GM12878 (cell line): Measurements from ENCODE around the gene PRSS50. TPM values are rescaled to one million over a fixed set of nuclear protein-coding genes. Genes with fewer than 3 reads are reported as not detected.

ENCODE experiments used
- ATAC-seq: fragments of 200-7000 bp; cut with Tn5 transposase; 3 replicates; pipeline ENCODE4 v1.9.1; 2020; ENCODE audit warnings: mild to moderate bottlenecking, moderate library complexity
- BruUV-seq: library from RNA; stranded (reverse); fragments of 400-500 nt; replicated peaks from 2 replicates; lab custom pipeline; 2021; lab: Mats Ljungman, UMichigan
- CTCF ChIA-PET: fragments of 300-600 bp; sonication (Branson Sonifier 250); formaldehyde crosslinking; extraction: SDS; loops from one replicate; lab custom pipeline; 2021; ENCODE audit warnings: inconsistent platforms; lab: Yijun Ruan, JAX
- POLR2A ChIA-PET: fragments of 350-600 bp; formaldehyde crosslinking; extraction: SDS; loops from one replicate; lab custom pipeline; 2021; ENCODE audit warnings: inconsistent platforms; lab: Charles Lee
- RAD21 ChIA-PET: fragments of 300-600 bp; sonication (Branson Sonifier 250); formaldehyde crosslinking; loops from one replicate; lab custom pipeline; 2023; ENCODE audit warnings: antibody characterized with exemption; ENCODE audit not compliant: unreplicated experiment; lab: Charles Lee
- SMC1A ChIA-PET: fragments of 300-600 bp; sonication (Branson Sonifier 250); formaldehyde crosslinking; loops from one replicate; lab custom pipeline; 2023; ENCODE audit not compliant: unreplicated experiment, uncharacterized antibody; lab: Charles Lee
- DNase-seq: peaks from one replicate; pipeline ENCODE4 v3.0.0-alpha.2; 2011; ENCODE audit warnings: low read depth, low spot score
- FAIRE-seq: peaks from 3 replicates; lab custom pipeline; 2011; peaks lifted over from hg19 to GRCh38; lab: Jason Lieb, UNC
- H2AFZ ChIP-seq: 2 replicates; pipeline ENCODE4 v1.6.0; 2011; ENCODE audit warnings: low read depth, low read length, control low read depth; ENCODE audit not compliant: control insufficient read depth
- H3K27ac ChIP-seq: 2 replicates; pipeline ENCODE4 v1.5.1; 2011; ENCODE audit warnings: control low read depth; ENCODE audit not compliant: control insufficient read depth, insufficient read depth
- H3K27me3 ChIP-seq, 2 experiments: replicated peaks in 1 of 2; 2 replicates each; pipeline versions ENCODE4 v1.6.0 to v1.6.1; 2011; ENCODE audit warnings: low read length in 1 of 2; ENCODE audit not compliant: control insufficient read depth in 2 of 2, insufficient read depth in 2 of 2
- H3K36me3 ChIP-seq, 2 experiments: 2 replicates each; pipeline ENCODE4 v1.5.1; 2011; ENCODE audit warnings: low read length in 1 of 2; ENCODE audit not compliant: control insufficient read depth in 2 of 2, insufficient read depth in 2 of 2
- H3K4me1 ChIP-seq: 2 replicates; pipeline ENCODE4 v1.6.1; 2011; ENCODE audit warnings: mild to moderate bottlenecking, low read length, moderate library complexity, mixed read lengths; ENCODE audit not compliant: control insufficient read depth, insufficient read depth
- H3K4me2 ChIP-seq: 2 replicates; pipeline ENCODE4 v1.6.0; 2011; ENCODE audit warnings: control low read depth; ENCODE audit not compliant: control insufficient read depth, insufficient read depth
- H3K4me3 ChIP-seq: fragments of 200-600 bp; sonication (generic); 2 replicates; pipeline ENCODE4 v1.5.1; 2016
- H3K79me2 ChIP-seq: 2 replicates; pipeline ENCODE4 v1.6.0; 2011; ENCODE audit warnings: low read length; ENCODE audit not compliant: control insufficient read depth, insufficient read depth
- H3K9ac ChIP-seq: 2 replicates; pipeline ENCODE4 v1.8.0; 2011; ENCODE audit warnings: low read length, control low read depth, mixed read lengths; ENCODE audit not compliant: control insufficient read depth, insufficient read depth
- H3K9me3 ChIP-seq: replicated peaks from 3 replicates; pipeline ENCODE4 v1.5.1; 2011; ENCODE audit warnings: mild to moderate bottlenecking, low read length; ENCODE audit not compliant: control insufficient read depth, insufficient read depth
- H4K20me1 ChIP-seq: 2 replicates; pipeline ENCODE4 v1.6.0; 2011; ENCODE audit not compliant: control insufficient read depth, insufficient read depth
- CHD1 ChIP-seq: IDR thresholded peaks from 2 replicates; pipeline ENCODE4 v1.6.1; 2012; ENCODE audit warnings: low read depth, low read length, improper control_type of control experiment
- EED ChIP-seq: sonication (generic); IDR thresholded peaks from 2 replicates; pipeline ENCODE4 v1.6.1; 2016; ENCODE audit warnings: antibody characterized with exemption, low read depth
- EGR1 ChIP-seq, 2 experiments: IDR thresholded peaks; 1 replicate in 1 of 2; 2 replicates in 1 of 2; pipeline ENCODE4 v1.6.1; 2011 to 2012; ENCODE audit warnings: low read depth in 2 of 2, low read length in 2 of 2, borderline replicate concordance in 1 of 2, mild to moderate bottlenecking in 1 of 2, moderate library complexity in 1 of 2
- ESRRA ChIP-seq: IDR thresholded peaks from 2 replicates; pipeline ENCODE4 v1.6.1; 2012; ENCODE audit warnings: mild to moderate bottlenecking, low read length, improper control_type of control experiment
- FOS ChIP-seq: IDR thresholded peaks from 3 replicates; pipeline ENCODE4 v1.6.1; 2011; ENCODE audit warnings: borderline replicate concordance; ENCODE audit not compliant: insufficient read length; ENCODE audit errors: extremely low read depth
- IKZF1 ChIP-seq: fragments of 450-650 bp; conservative IDR thresholded peaks from 2 replicates; pipeline ENCODE4 v1.6.1; 2017; ENCODE audit warnings: antibody characterized with exemption, mild to moderate bottlenecking
- JUNB ChIP-seq: IDR thresholded peaks from 2 replicates; pipeline ENCODE4 v1.6.1; 2016; ENCODE audit warnings: antibody characterized with exemption, mild to moderate bottlenecking
- MTA3 ChIP-seq: IDR thresholded peaks from 2 replicates; pipeline ENCODE4 v1.6.1; 2012; ENCODE audit warnings: low read length, inconsistent platforms, borderline replicate concordance
- MYB ChIP-seq: fragments of 150-350 bp; IDR thresholded peaks from 2 replicates; pipeline ENCODE4 v1.6.1; 2014; ENCODE audit warnings: mild to moderate bottlenecking, low read depth, low read length, borderline replicate concordance
- PML ChIP-seq: IDR thresholded peaks from 2 replicates; pipeline ENCODE4 v1.6.1; 2012; ENCODE audit warnings: low read length, inconsistent platforms
- RELB ChIP-seq: fragments of 450-650 bp; IDR thresholded peaks from 2 replicates; pipeline ENCODE4 v1.6.1; 2017; ENCODE audit warnings: low read depth, mild to moderate bottlenecking, moderate library complexity
- SUPT20H ChIP-seq: IDR thresholded peaks from 2 replicates; pipeline ENCODE4 v1.6.1; 2011; ENCODE audit warnings: low read depth, mild to moderate bottlenecking, low read length, moderate library complexity, borderline replicate concordance; ENCODE audit not compliant: control insufficient read depth
- WGBS: methylation state at CpG from one replicate; pipeline ENCODE4 v1.1.6; 2016; ENCODE audit warnings: low lambda C conversion rate; ENCODE audit not compliant: insufficient replicate concordance, insufficient coverage; ENCODE audit errors: missing lambda C conversion rate; 5-methylcytosine and 5-hydroxymethylcytosine counted together
- in situ Hi-C: fragments of 300-500 bp; cut with MboI; formaldehyde crosslinking; loops from 9 replicates; pipeline ENCODE4 v1.14.3; 2018; ENCODE audit warnings: mixed read lengths
- intact Hi-C: fragments of 100-400 bp; cut with micrococcal nuclease; formaldehyde crosslinking; loops from one replicate; pipeline ENCODE4 v1.14.2; 2022; ENCODE audit not compliant: unreplicated experiment
- polyA plus RNA-seq, 11 experiments: library from polyadenylated mRNA; depleted of rRNA in 4 of 11; unstranded in 6 of 11; stranded (reverse) in 5 of 11; fragments of >200 nt; fragmentation: Nextera tagmentation in 4 of 11; fragmentation: Illumina TruSeq in 1 of 11; extraction: Ambion mirVana in 4 of 11; extraction: Trizol in 1 of 11; gene quantifications; 1 replicate in 1 of 11; 2 replicates in 10 of 11; pipeline versions ENCODE4 v1.2.1 to v1.2.3, GENCODE V29; 2011 to 2016; ENCODE audit warnings: inconsistent platforms in 2 of 11, missing spikeins in 2 of 11, low read depth in 1 of 11
- total RNA-seq, 4 experiments: library from RNA; depleted of rRNA in 3 of 4; stranded (reverse); fragments of >200 nt in 3 of 4; fragmentation: Illumina TruSeq in 1 of 4; extraction: Trizol in 1 of 4; gene quantifications; 2 replicates each; pipeline versions ENCODE4 v1.2.1 to v1.2.3, GENCODE V29; 2013 to 2021

Gene PRSS50
- total and polyA plus RNA-seq, 10 of the 15 experiments (the other 5 are each of a cell fraction or from before 2014, with no cell fraction given), result 0.05 TPM; not detected in 9

DNA sequence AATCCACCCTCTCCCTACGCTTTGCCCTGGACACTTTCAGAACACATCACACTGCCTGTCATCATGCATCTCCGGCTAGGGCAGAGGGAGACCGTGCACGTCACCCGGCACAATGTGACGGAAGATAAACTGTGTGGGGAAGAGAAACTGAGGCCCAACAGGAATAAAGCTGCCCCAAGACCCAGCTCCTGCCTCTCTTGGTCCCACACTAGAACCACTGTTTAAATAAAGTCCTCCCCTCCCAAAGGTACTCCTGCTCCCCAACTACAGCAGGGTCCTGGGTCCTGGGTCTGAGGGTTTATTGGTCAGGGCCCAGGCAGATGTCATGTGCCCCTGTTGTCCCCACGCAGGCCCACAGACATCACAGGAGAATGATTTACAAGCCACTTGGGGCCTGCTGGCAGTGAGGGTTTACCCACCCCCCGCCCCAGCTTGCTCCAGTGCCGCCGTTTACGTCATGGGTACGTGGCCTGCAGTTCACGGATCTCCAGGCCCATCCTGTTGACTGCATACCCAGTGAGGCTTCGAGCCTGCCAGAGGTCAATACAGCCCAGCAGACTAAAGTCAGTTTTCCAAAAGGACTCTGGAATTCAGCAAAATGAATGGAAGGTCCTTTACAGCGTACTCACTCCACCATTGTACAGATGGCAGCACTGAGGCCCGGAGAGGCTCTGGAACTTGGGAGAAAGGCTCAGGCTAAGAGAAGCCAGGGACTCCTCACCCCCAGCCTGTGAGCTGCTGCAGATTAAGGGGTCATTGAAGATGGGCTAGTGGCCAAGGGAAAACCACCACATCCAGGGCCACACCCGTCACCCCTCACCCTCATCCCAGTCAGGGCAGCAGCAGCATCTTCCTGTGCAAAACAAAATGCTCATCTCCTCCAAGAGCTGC is 47.4 kb downstream of the PRSS50 start:
- in situ Hi-C loops (no loop called here), intact Hi-C loops (no loop called here)
- Histone ChIP-seq H3K4me1 (no peaks in the 10 kb centered on the region), H3K27me3 (peaks cover 0 to 1% of the 10 kb centered on the region in 2 experiments; a peak in 1 of 4 replicates), H3K36me3 (no peaks in the 10 kb centered on the region), H3K4me3 (no peak overlapping the region), H3K27ac (no peak overlapping the region), H3K79me2 (no peaks in the 10 kb centered on the region), H3K9me3 (no peaks in the 10 kb centered on the region), H3K9ac (no peak overlapping the region), H3K4me2 (no peak overlapping the region), H2AFZ (no peak overlapping the region), H4K20me1 (no peaks in the 10 kb centered on the region)
- no peak for ATAC-seq
- ChIA-PET RAD21 (no interaction called here), SMC1A (no interaction called here), POLR2A (no interaction called here), CTCF (interaction anchor here (0.5 to 1.2 kb wide), 4 partner anchors 10 to 230 kb away, joined by 3 read pairs; no protein-coding TSS in a partner anchor)
- no peak for FAIRE-seq
- no peak for TF ChIP-seq EED
- no peak for TF ChIP-seq FOS
- 43% methylated on average over 17 of the region's 17 CpGs for WGBS
- no TSS peak for BruUV-seq
- no peak for DNase-seq

- DNase-seq (no peak), FAIRE-seq (no peak), ATAC-seq (no peak)
- no peak overlapping the region for H2AFZ ChIP-seq
- 33% methylated on average over 9 of the region's 9 CpGs for WGBS
- H3K27ac ChIP-seq, result no peak overlapping the region
- RAD21 ChIA-PET, result no interaction called here
- CTCF ChIA-PET, result no interaction called here
- SMC1A ChIA-PET, result no interaction called here
- TF ChIP-seq ESRRA (no peak), IKZF1 (no peak), JUNB (no peak), MTA3 (no peak), MYB (no peak), EGR1 (IDR thresholded peaks at IDR 0.05; ENCODE audit: borderline replicate concordance in 1 of 2, low read depth in 2 of 2, low read length in 2 of 2) (no peak), RELB (no peak), PML (no peak), SUPT20H (no peak), CHD1 (no peak)
- in situ Hi-C loops, result no loop called here
- H3K9ac ChIP-seq, result no peak overlapping the region
- no peaks in the 10 kb centered on the region for H3K9me3 ChIP-seq
- H4K20me1 ChIP-seq, result no peaks in the 10 kb centered on the region
- intact Hi-C loops, result no loop called here
- H3K4me2 ChIP-seq, result no peak overlapping the region
- peaks cover 0 to 1% of the 10 kb centered on the region in 2 experiments; a peak in 1 of 4 replicates for H3K27me3 ChIP-seq
- no peak overlapping the region for H3K4me3 ChIP-seq
- no peaks in the 10 kb centered on the region for H3K4me1 ChIP-seq
- POLR2A ChIA-PET, result no interaction called here
- no peaks in the 10 kb centered on the region for H3K36me3 ChIP-seq
- no TSS peak for BruUV-seq
- no peaks in the 10 kb centered on the region for H3K79me2 ChIP-seq
Measured at GRCh38 chr3:46669191-46669999, 48.3 kb downstream of the PRSS50 start.
